CD14-positive monocyte (primary cell): Measurements from ENCODE around the gene BCL2L2. TPM values are rescaled to one million over a fixed set of nuclear protein-coding genes. Genes with fewer than 3 reads are reported as not detected.

Experiments
- DNase-seq, 3 donors: peaks; one replicate each; pipeline ENCODE4 v3.0.0-alpha.2; 2011 to 2022
- H2AFZ ChIP-seq: 2 replicates; pipeline ENCODE4 v1.6.0; 2012; ENCODE audit warnings: mild to moderate bottlenecking, low read depth, low read length, inconsistent platforms; ENCODE audit not compliant: insufficient read depth, poor library complexity, severe bottlenecking
- H3K27ac ChIP-seq, 2 donors: 1 replicate in 1 of 2; 2 replicates in 1 of 2; pipeline ENCODE4 v1.5.1; 2012 to 2013; ENCODE audit warnings: low read length in 2 of 2, control low read depth in 1 of 2, inconsistent platforms in 1 of 2, low read depth in 1 of 2, mild to moderate bottlenecking in 1 of 2
- H3K27me3 ChIP-seq, 2 donors: one replicate each; pipeline versions ENCODE4 v1.6.0 to v1.6.1; 2011 to 2013; ENCODE audit warnings: low read length in 2 of 2; ENCODE audit not compliant: control insufficient read depth in 2 of 2, insufficient read depth in 2 of 2
- H3K36me3 ChIP-seq, 2 donors: replicated peaks in 1 of 2; 1 replicate in 1 of 2; 2 replicates in 1 of 2; pipeline versions ENCODE4 v1.5.1 to v1.6.1; 2012 to 2013; ENCODE audit warnings: low read length in 2 of 2, control low read depth in 1 of 2, inconsistent platforms in 1 of 2, mild to moderate bottlenecking in 1 of 2; ENCODE audit not compliant: insufficient read depth in 2 of 2, control insufficient read depth in 1 of 2
- H3K4me1 ChIP-seq, 2 donors: 1 replicate in 1 of 2; 2 replicates in 1 of 2; pipeline versions ENCODE4 v1.5.1 to v1.6.1; 2012 to 2013; ENCODE audit warnings: low read length in 2 of 2, control low read depth in 1 of 2, inconsistent platforms in 1 of 2, mild to moderate bottlenecking in 1 of 2, moderate library complexity in 1 of 2; ENCODE audit not compliant: insufficient read depth in 2 of 2, control insufficient read depth in 1 of 2
- H3K4me2 ChIP-seq: replicated peaks from 2 replicates; pipeline ENCODE3; 2012; ENCODE audit warnings: low read length, moderate library complexity, mild to moderate bottlenecking; ENCODE audit not compliant: poor library complexity, severe bottlenecking; ENCODE audit errors: extremely low read depth
- H3K4me3 ChIP-seq, 3 experiments: fragments of 200-600 bp in 1 of 3; sonication (generic) in 1 of 3; replicated peaks in 1 of 3; 1 replicate in 2 of 3; 2 replicates in 1 of 3; pipeline ENCODE4 v1.5.1; 2011 to 2013; ENCODE audit warnings: low read length in 3 of 3, mild to moderate bottlenecking in 3 of 3, control low read depth in 2 of 3, low read depth in 2 of 3, inconsistent platforms in 1 of 3, moderate library complexity in 1 of 3
- H3K79me2 ChIP-seq: 2 replicates; pipeline ENCODE4 v1.6.0; 2012; ENCODE audit warnings: mild to moderate bottlenecking, control low read depth, inconsistent platforms, low read length, moderate library complexity; ENCODE audit not compliant: insufficient read depth
- H3K9ac ChIP-seq: 2 replicates; pipeline ENCODE4 v1.6.0; 2017; ENCODE audit warnings: low read length, mild to moderate bottlenecking; ENCODE audit not compliant: insufficient read depth, poor library complexity, severe bottlenecking
- H3K9me3 ChIP-seq, 2 donors: replicated peaks in 1 of 2; 1 replicate in 1 of 2; 2 replicates in 1 of 2; pipeline versions ENCODE4 v1.5.1 to v1.6.1; 2012 to 2013; ENCODE audit warnings: low read length in 2 of 2, control low read depth in 1 of 2; ENCODE audit not compliant: control insufficient read depth in 1 of 2, insufficient read depth in 1 of 2
- H4K20me1 ChIP-seq: 2 replicates; pipeline ENCODE4 v1.6.0; 2012; ENCODE audit warnings: mild to moderate bottlenecking, low read length, control low read depth, moderate library complexity; ENCODE audit not compliant: insufficient read depth
- H3K27ac Mint-ChIP-seq, 7 donors: one replicate each; pipeline ENCODE4 v1.8.0; 2020; ENCODE audit warnings: mild to moderate bottlenecking in 7 of 7, mixed read lengths in 7 of 7, moderate library complexity in 6 of 7, inconsistent platforms in 2 of 7
- H3K27me3 Mint-ChIP-seq, 3 donors: one replicate each; pipeline ENCODE4 v1.8.0; 2021 to 2022; ENCODE audit warnings: low read depth in 3 of 3, mild to moderate bottlenecking in 3 of 3, mixed read lengths in 3 of 3, moderate library complexity in 3 of 3, inconsistent platforms in 1 of 3
- H3K36me3 Mint-ChIP-seq, 2 donors: one replicate each; pipeline ENCODE4 v1.8.0; 2020; ENCODE audit warnings: mixed read lengths in 2 of 2, inconsistent platforms in 1 of 2, mild to moderate bottlenecking in 1 of 2
- H3K4me1 Mint-ChIP-seq: one replicate; pipeline ENCODE4 v1.8.0; 2020; ENCODE audit warnings: mild to moderate bottlenecking, mixed read lengths
- H3K4me3 Mint-ChIP-seq, 2 donors: one replicate each; pipeline ENCODE4 v1.8.0; 2020; ENCODE audit warnings: mild to moderate bottlenecking in 2 of 2, mixed read lengths in 2 of 2, moderate library complexity in 1 of 2
- H3K9me3 Mint-ChIP-seq, 7 donors: one replicate each; pipeline ENCODE4 v1.8.0; 2020 to 2022; ENCODE audit warnings: mixed read lengths in 7 of 7, mild to moderate bottlenecking in 6 of 7, moderate library complexity in 6 of 7, inconsistent platforms in 2 of 7
- WGBS: methylation state at CpG from one replicate; pipeline ENCODE4 v1.1.5; 2013; ENCODE audit warnings: missing lambda C conversion rate; ENCODE audit not compliant: insufficient coverage; 5-methylcytosine and 5-hydroxymethylcytosine counted together
- intact Hi-C, 2 donors: fragments of 100-400 bp; cut with micrococcal nuclease; formaldehyde crosslinking; loops; one replicate each; pipeline versions ENCODE4 v1.15.0 to v1.15.1; 2023
- polyA plus RNA-seq, 3 donors: library from polyadenylated mRNA; depleted of rRNA in 1 of 3; unstranded in 2 of 3; stranded (reverse) in 1 of 3; fragments of 300-500 nt in 2 of 3; fragments of >200 nt in 1 of 3; fragmentation: Illumina TruSeq in 2 of 3; gene quantifications; 1 replicate in 2 of 3; 2 replicates in 1 of 3; pipeline ENCODE4 v1.2.3, GENCODE V29; 2012 to 2021
- TF ChIP-seq, protein P1 (sequence below): fragments of 200-600 bp; IDR thresholded peaks from one replicate; pipeline ENCODE4 v1.8.0; 2022; ENCODE audit warnings: antibody characterized with exemption, mild to moderate bottlenecking

The BCL2L2 gene
- polyA plus RNA-seq, 3 donors, result 0.90 to 23.7 (median 1.4) TPM

- H3K27me3 Mint-ChIP-seq, result peaks cover 25 to 31% (median 30%) of the 10 kb centered on the region in 3 donors
- H3K36me3 ChIP-seq, result no peaks in the 10 kb centered on the region
- DNase-seq, result no peak
Observed at GRCh38 chr14:23359167-23359626, 52.6 kb downstream of the BCL2L2 start.

GRCh38 chr14:23359722-23360447 lies 53.3 kb downstream of the BCL2L2 start:
- H3K4me3 Mint-ChIP-seq, result no peak overlapping the region
- peaks cover 26 to 31% (median 30%) of the 10 kb centered on the region in 3 donors for H3K27me3 Mint-ChIP-seq
- H3K27ac ChIP-seq, result no peak overlapping the region
- intact Hi-C loops, result no loop called here
- H3K4me1 Mint-ChIP-seq, result peaks cover 1% of the 10 kb centered on the region
- no peaks in the 10 kb centered on the region for H3K36me3 ChIP-seq
- H3K9ac ChIP-seq, result no peak overlapping the region
- H2AFZ ChIP-seq, result no peak overlapping the region
- DNase-seq, result no peak
- H4K20me1 ChIP-seq, result no peaks in the 10 kb centered on the region
- WGBS, result 94% methylated on average over 15 of the region's 22 CpGs
- H3K4me2 ChIP-seq, result no peak overlapping the region
- H3K9me3 Mint-ChIP-seq, result peaks cover 0 to 7% (median 0%) of the 10 kb centered on the region in 7 donors
- no peaks in the 10 kb centered on the region for H3K9me3 ChIP-seq
- H3K79me2 ChIP-seq, result no peaks in the 10 kb centered on the region
- H3K4me1 ChIP-seq, result no peaks in the 10 kb centered on the region
- peaks cover 9 to 36% of the 10 kb centered on the region in 2 donors for H3K27me3 ChIP-seq
- H3K4me3 ChIP-seq, result no peak overlapping the region
- H3K27ac Mint-ChIP-seq, result no peak overlapping the region
- H3K36me3 Mint-ChIP-seq, result peaks cover 0 to under 1% of the 10 kb centered on the region in 2 donors
- TF ChIP-seq, protein P1, sequence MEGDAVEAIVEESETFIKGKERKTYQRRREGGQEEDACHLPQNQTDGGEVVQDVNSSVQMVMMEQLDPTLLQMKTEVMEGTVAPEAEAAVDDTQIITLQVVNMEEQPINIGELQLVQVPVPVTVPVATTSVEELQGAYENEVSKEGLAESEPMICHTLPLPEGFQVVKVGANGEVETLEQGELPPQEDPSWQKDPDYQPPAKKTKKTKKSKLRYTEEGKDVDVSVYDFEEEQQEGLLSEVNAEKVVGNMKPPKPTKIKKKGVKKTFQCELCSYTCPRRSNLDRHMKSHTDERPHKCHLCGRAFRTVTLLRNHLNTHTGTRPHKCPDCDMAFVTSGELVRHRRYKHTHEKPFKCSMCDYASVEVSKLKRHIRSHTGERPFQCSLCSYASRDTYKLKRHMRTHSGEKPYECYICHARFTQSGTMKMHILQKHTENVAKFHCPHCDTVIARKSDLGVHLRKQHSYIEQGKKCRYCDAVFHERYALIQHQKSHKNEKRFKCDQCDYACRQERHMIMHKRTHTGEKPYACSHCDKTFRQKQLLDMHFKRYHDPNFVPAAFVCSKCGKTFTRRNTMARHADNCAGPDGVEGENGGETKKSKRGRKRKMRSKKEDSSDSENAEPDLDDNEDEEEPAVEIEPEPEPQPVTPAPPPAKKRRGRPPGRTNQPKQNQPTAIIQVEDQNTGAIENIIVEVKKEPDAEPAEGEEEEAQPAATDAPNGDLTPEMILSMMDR, result no peak

More at GRCh38 chr14:23359167-23359626, 52.6 kb downstream of the BCL2L2 start:
- no peak overlapping the region for H3K4me2 ChIP-seq
- 100% methylated on average over 1 of the region's 11 CpGs for WGBS
- H3K9ac ChIP-seq, result no peak overlapping the region
- Mint-ChIP-seq H3K4me1 (no peaks in the 10 kb centered on the region), H3K9me3 (peaks cover 0 to 3% (median 0%) of the 10 kb centered on the region in 7 donors), H3K4me3 (no peak overlapping the region), H3K27ac (no peak overlapping the region), H3K36me3 (no peaks in the 10 kb centered on the region)
- H3K79me2 ChIP-seq, result no peaks in the 10 kb centered on the region
- intact Hi-C loops, result no loop called here
- H3K9me3 ChIP-seq, result no peaks in the 10 kb centered on the region
- H3K4me3 ChIP-seq, result no peak overlapping the region
- H3K27me3 ChIP-seq, result peaks cover 8 to 36% of the 10 kb centered on the region in 2 donors
- no peaks in the 10 kb centered on the region for H3K4me1 ChIP-seq
- TF ChIP-seq, protein P1, result no peak
- no peak overlapping the region for H3K27ac ChIP-seq
- no peak overlapping the region for H2AFZ ChIP-seq
- H4K20me1 ChIP-seq, result no peaks in the 10 kb centered on the region
